IgD-negative memory B cell (primary cell): ENCODE data around the gene CDK6. TPM values are rescaled to one million over a fixed set of nuclear protein-coding genes. Genes with fewer than 3 reads are reported as not detected.
"Not testable (repeated sequence)": the region's sequence is repeated elsewhere in the genome, so short reads cannot be mapped to it uniquely, and the experiment has no call there.

ENCODE experiments used
- H3K27ac Mint-ChIP-seq, 3 donors: one replicate each; pipeline ENCODE4 v1.8.0; 2020 to 2022; ENCODE audit warnings: mild to moderate bottlenecking in 3 of 3, mixed read lengths in 3 of 3, moderate library complexity in 1 of 3
- H3K27me3 Mint-ChIP-seq: one replicate; pipeline ENCODE4 v1.8.0; 2021; ENCODE audit warnings: mixed read lengths
- H3K36me3 Mint-ChIP-seq: one replicate; pipeline ENCODE4 v1.8.0; 2020; ENCODE audit warnings: mild to moderate bottlenecking, mixed read lengths
- H3K4me1 Mint-ChIP-seq, 3 donors: one replicate each; pipeline ENCODE4 v1.8.0; 2020 to 2022; ENCODE audit warnings: mixed read lengths in 3 of 3, mild to moderate bottlenecking in 1 of 3
- H3K4me3 Mint-ChIP-seq, 4 donors: one replicate each; pipeline ENCODE4 v1.8.0; 2020 to 2022; ENCODE audit warnings: mild to moderate bottlenecking in 4 of 4, mixed read lengths in 4 of 4, moderate library complexity in 3 of 4
- H3K9me3 Mint-ChIP-seq, 3 donors: one replicate each; pipeline ENCODE4 v1.8.0; 2020 to 2021; ENCODE audit warnings: mixed read lengths in 3 of 3, mild to moderate bottlenecking in 1 of 3
- polyA plus RNA-seq: library from polyadenylated mRNA; unstranded; fragments of 300-500 nt; fragmentation: Illumina TruSeq; gene quantifications from one replicate; pipeline ENCODE4 v1.2.3, GENCODE V29; 2021

Gene CDK6
- polyA plus RNA-seq, 1 donor from 2014 or later = 7.9 TPM

GRCh38 chr7:92606985-92607384 is 229.4 kb downstream of the CDK6 start:
- no peaks in the 10 kb centered on the region for H3K36me3 Mint-ChIP-seq
- H3K9me3 Mint-ChIP-seq = no peaks in the 10 kb centered on the region
- H3K4me1 Mint-ChIP-seq = peaks cover 0 to 5% (median 0%) of the 10 kb centered on the region in 3 donors
- no peak overlapping the region for H3K4me3 Mint-ChIP-seq
- no peaks in the 10 kb centered on the region for H3K27me3 Mint-ChIP-seq
- H3K27ac Mint-ChIP-seq = peak overlapping the region in 1 of 3 donors; percentile 43

GRCh38 chr7:92604517-92604916 is 231.9 kb downstream of the CDK6 start:
- not testable (repeated sequence) for H3K27ac Mint-ChIP-seq, H3K27me3 Mint-ChIP-seq, H3K9me3 Mint-ChIP-seq, H3K4me3 Mint-ChIP-seq, H3K4me1 Mint-ChIP-seq, H3K36me3 Mint-ChIP-seq

GRCh38 chr7:92603089-92603445 is 233.3 kb downstream of the CDK6 start:
- Mint-ChIP-seq H3K27me3 (peaks cover 2% of the 10 kb centered on the region), H3K36me3 (no peaks in the 10 kb centered on the region), H3K4me1 (no peaks in the 10 kb centered on the region), H3K4me3 (no peak overlapping the region), H3K9me3 (no peaks in the 10 kb centered on the region), H3K27ac (no peak overlapping the region)

GRCh38 chr7:92602352-92603088 is 233.9 kb downstream of the CDK6 start:
- H3K4me3 Mint-ChIP-seq = no peak overlapping the region
- H3K36me3 Mint-ChIP-seq = no peaks in the 10 kb centered on the region
- peaks cover 2% of the 10 kb centered on the region for H3K27me3 Mint-ChIP-seq
- H3K4me1 Mint-ChIP-seq = no peaks in the 10 kb centered on the region
- no peaks in the 10 kb centered on the region for H3K9me3 Mint-ChIP-seq
- H3K27ac Mint-ChIP-seq = no peak overlapping the region

- Mint-ChIP-seq H3K4me3 (no peak overlapping the region), H3K4me1 (no peaks in the 10 kb centered on the region), H3K27ac (no peak overlapping the region), H3K9me3 (no peaks in the 10 kb centered on the region), H3K27me3 (peaks cover 2% of the 10 kb centered on the region), H3K36me3 (no peaks in the 10 kb centered on the region)
Observed at GRCh38 chr7:92598310-92598981, 237.9 kb downstream of the CDK6 start.

GRCh38 chr7:92595281-92595680 is 241.1 kb downstream of the CDK6 start:
- H3K4me1 Mint-ChIP-seq = peaks cover 0 to under 1% (median 0%) of the 10 kb centered on the region in 3 donors
- H3K4me3 Mint-ChIP-seq = no peak overlapping the region
- H3K36me3 Mint-ChIP-seq = no peaks in the 10 kb centered on the region

GRCh38 chr7:92594746-92595145 is 241.6 kb downstream of the CDK6 start:
- Mint-ChIP-seq H3K36me3 (no peaks in the 10 kb centered on the region), H3K9me3 (no peaks in the 10 kb centered on the region), H3K27ac (no peak overlapping the region), H3K4me1 (peaks cover 0 to 3% (median 0%) of the 10 kb centered on the region in 3 donors), H3K27me3 (peaks cover 2% of the 10 kb centered on the region), H3K4me3 (no peak overlapping the region)

More at GRCh38 chr7:92595281-92595680, 241.1 kb downstream of the CDK6 start:
- Mint-ChIP-seq H3K9me3 (no peaks in the 10 kb centered on the region), H3K27me3 (peaks cover 2% of the 10 kb centered on the region), H3K27ac (no peak overlapping the region)

GRCh38 chr7:92590711-92591310 is 245.6 kb downstream of the CDK6 start:
- H3K36me3 Mint-ChIP-seq = peaks cover 3% of the 10 kb centered on the region
- peak overlapping the region; percentile 59 to 98 (median 95) for H3K4me3 Mint-ChIP-seq
- H3K4me1 Mint-ChIP-seq = peaks cover 26 to 30% (median 29%) of the 10 kb centered on the region in 3 donors
- H3K9me3 Mint-ChIP-seq = no peaks in the 10 kb centered on the region
- H3K27ac Mint-ChIP-seq = peak overlapping the region; percentile 27 to 98 (median 91)
- no peaks in the 10 kb centered on the region for H3K27me3 Mint-ChIP-seq

- H3K4me3 Mint-ChIP-seq = peak overlapping the region; percentile 94 to 98 (median 96)
- H3K27me3 Mint-ChIP-seq = no peaks in the 10 kb centered on the region
- peaks cover 3% of the 10 kb centered on the region for H3K36me3 Mint-ChIP-seq
- peak overlapping the region; percentile 91 to 98 (median 98) for H3K27ac Mint-ChIP-seq
- H3K9me3 Mint-ChIP-seq = peaks cover 0 to 2% (median 0%) of the 10 kb centered on the region in 3 donors
- H3K4me1 Mint-ChIP-seq = peaks cover 29 to 42% (median 38%) of the 10 kb centered on the region in 3 donors
Observed at GRCh38 chr7:92589056-92589455, 247.3 kb downstream of the CDK6 start.

- Mint-ChIP-seq H3K4me3 (peak overlapping the region; percentile 50 to 97 (median 91)), H3K9me3 (peaks cover 0 to 2% (median 1%) of the 10 kb centered on the region in 3 donors), H3K36me3 (peaks cover 3% of the 10 kb centered on the region)
Observed at GRCh38 chr7:92588561-92588960, 247.8 kb downstream of the CDK6 start.

GRCh38 chr7:92586841-92587240 is 249.5 kb downstream of the CDK6 start:
- H3K27ac Mint-ChIP-seq = no peak overlapping the region
- peaks cover 0 to 2% (median 1%) of the 10 kb centered on the region in 3 donors for H3K9me3 Mint-ChIP-seq
- peaks cover 4% of the 10 kb centered on the region for H3K36me3 Mint-ChIP-seq
- H3K27me3 Mint-ChIP-seq = no peaks in the 10 kb centered on the region
- H3K4me1 Mint-ChIP-seq = peaks cover 33 to 49% (median 44%) of the 10 kb centered on the region in 3 donors
- H3K4me3 Mint-ChIP-seq = peak overlapping the region in 2 of 4 donors; percentile 52 to 94

More at GRCh38 chr7:92588561-92588960, 247.8 kb downstream of the CDK6 start:
- Mint-ChIP-seq H3K27me3 (no peaks in the 10 kb centered on the region), H3K27ac (peak overlapping the region; percentile 53 to 98 (median 91)), H3K4me1 (peaks cover 29 to 42% (median 38%) of the 10 kb centered on the region in 3 donors)

GRCh38 chr7:92586403-92586802 is 250.0 kb downstream of the CDK6 start:
- Mint-ChIP-seq H3K4me3 (peak overlapping the region in 1 of 4 donors; percentile 6), H3K27ac (no peak overlapping the region), H3K27me3 (no peaks in the 10 kb centered on the region), H3K36me3 (peaks cover 4% of the 10 kb centered on the region), H3K9me3 (peaks cover 0 to 2% (median 1%) of the 10 kb centered on the region in 3 donors), H3K4me1 (peaks cover 33 to 49% (median 44%) of the 10 kb centered on the region in 3 donors)

- Mint-ChIP-seq H3K4me3 (no peak overlapping the region), H3K4me1 (peaks cover 30 to 49% (median 47%) of the 10 kb centered on the region in 3 donors), H3K9me3 (peaks cover 0 to 2% (median 1%) of the 10 kb centered on the region in 3 donors), H3K27ac (peak overlapping the region in 1 of 3 donors; percentile 16), H3K27me3 (no peaks in the 10 kb centered on the region), H3K36me3 (peaks cover 8% of the 10 kb centered on the region)
Observed at GRCh38 chr7:92584953-92585352, 251.4 kb downstream of the CDK6 start.

- H3K4me3 Mint-ChIP-seq = peak overlapping the region in 1 of 4 donors; percentile 25
- H3K9me3 Mint-ChIP-seq = peaks cover 0 to 2% (median 1%) of the 10 kb centered on the region in 3 donors
- H3K4me1 Mint-ChIP-seq = peaks cover 18 to 32% (median 32%) of the 10 kb centered on the region in 3 donors
- peaks cover 8% of the 10 kb centered on the region for H3K36me3 Mint-ChIP-seq
- no peaks in the 10 kb centered on the region for H3K27me3 Mint-ChIP-seq
- H3K27ac Mint-ChIP-seq = no peak overlapping the region
Observed at GRCh38 chr7:92582948-92583347, 253.4 kb downstream of the CDK6 start.

- Mint-ChIP-seq H3K4me1 (peaks cover 0 to 4% (median 2%) of the 10 kb centered on the region in 3 donors), H3K36me3 (peaks cover 11% of the 10 kb centered on the region), H3K9me3 (no peaks in the 10 kb centered on the region), H3K4me3 (no peak overlapping the region), H3K27me3 (no peaks in the 10 kb centered on the region), H3K27ac (no peak overlapping the region)
Observed at GRCh38 chr7:92576296-92576695, 260.1 kb downstream of the CDK6 start.
